ENCODE data around the gene CLMP.

GRCh38 chr11:123041185-123041584, 153.9 kb downstream of the CLMP start:
- TF ChIP-seq GATA2 (IDR thresholded peaks at IDR 0.05; ENCODE audit: low read depth, low read length) (no peak), GATA3 (IDR thresholded peaks at IDR 0.05; ENCODE audit: low read depth, low read length) (no peak)

Measured in SH-SY5Y (cell line).